ENCODE results near the gene CDK12. TPM values are rescaled to one million over a fixed set of nuclear protein-coding genes. Genes with fewer than 3 reads are reported as not detected.

CDK12 gene
- total and polyA plus RNA-seq, 9 of the 15 experiments (the other 6 are each of a cell fraction or from before 2014, with no cell fraction given) = 3.4 to 65.6 (median 36.8) TPM

DNA sequence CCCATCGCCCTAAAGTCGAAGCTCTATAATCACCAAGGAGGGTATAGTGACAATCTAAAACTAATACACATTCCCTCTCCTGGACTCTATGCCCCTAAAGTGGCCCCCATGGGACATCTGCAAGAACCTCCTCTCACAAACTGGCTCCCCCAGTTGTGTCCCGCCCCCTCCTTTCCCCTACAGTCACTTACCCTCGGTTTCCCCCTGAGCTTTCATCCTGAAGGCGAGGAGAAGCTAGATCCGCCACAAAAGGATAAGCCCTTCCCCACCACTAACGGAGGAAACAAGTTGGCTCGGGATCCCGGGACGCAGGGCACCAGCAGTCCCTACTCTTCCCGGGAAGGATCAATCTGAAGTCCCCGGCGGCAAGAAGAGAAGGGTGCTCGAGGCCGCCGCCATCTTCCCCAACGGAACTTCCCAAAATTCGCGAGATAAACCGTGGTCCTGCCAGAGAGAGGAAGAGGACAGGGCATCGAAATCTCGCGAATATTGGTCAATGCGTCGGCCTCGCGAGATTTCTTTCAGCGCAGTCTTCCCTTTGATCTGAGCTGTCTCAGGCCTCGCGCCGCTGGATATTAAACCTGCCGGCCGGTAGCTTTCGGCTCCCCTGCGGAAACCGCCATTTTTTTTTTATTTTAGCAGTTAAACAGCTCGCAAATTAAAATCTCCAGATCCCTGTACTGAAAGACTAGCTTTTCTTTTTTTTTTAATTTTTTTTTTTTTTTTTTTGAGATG, 10.3 kb upstream of the CDK12 start, which contains the start of gene MED1 (continued):
- TF ChIP-seq, protein P1, sequence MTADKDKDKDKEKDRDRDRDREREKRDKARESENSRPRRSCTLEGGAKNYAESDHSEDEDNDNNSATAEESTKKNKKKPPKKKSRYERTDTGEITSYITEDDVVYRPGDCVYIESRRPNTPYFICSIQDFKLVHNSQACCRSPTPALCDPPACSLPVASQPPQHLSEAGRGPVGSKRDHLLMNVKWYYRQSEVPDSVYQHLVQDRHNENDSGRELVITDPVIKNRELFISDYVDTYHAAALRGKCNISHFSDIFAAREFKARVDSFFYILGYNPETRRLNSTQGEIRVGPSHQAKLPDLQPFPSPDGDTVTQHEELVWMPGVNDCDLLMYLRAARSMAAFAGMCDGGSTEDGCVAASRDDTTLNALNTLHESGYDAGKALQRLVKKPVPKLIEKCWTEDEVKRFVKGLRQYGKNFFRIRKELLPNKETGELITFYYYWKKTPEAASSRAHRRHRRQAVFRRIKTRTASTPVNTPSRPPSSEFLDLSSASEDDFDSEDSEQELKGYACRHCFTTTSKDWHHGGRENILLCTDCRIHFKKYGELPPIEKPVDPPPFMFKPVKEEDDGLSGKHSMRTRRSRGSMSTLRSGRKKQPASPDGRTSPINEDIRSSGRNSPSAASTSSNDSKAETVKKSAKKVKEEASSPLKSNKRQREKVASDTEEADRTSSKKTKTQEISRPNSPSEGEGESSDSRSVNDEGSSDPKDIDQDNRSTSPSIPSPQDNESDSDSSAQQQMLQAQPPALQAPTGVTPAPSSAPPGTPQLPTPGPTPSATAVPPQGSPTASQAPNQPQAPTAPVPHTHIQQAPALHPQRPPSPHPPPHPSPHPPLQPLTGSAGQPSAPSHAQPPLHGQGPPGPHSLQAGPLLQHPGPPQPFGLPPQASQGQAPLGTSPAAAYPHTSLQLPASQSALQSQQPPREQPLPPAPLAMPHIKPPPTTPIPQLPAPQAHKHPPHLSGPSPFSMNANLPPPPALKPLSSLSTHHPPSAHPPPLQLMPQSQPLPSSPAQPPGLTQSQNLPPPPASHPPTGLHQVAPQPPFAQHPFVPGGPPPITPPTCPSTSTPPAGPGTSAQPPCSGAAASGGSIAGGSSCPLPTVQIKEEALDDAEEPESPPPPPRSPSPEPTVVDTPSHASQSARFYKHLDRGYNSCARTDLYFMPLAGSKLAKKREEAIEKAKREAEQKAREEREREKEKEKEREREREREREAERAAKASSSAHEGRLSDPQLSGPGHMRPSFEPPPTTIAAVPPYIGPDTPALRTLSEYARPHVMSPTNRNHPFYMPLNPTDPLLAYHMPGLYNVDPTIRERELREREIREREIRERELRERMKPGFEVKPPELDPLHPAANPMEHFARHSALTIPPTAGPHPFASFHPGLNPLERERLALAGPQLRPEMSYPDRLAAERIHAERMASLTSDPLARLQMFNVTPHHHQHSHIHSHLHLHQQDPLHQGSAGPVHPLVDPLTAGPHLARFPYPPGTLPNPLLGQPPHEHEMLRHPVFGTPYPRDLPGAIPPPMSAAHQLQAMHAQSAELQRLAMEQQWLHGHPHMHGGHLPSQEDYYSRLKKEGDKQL (CRISPR knock-in tag; IDR thresholded peaks at IDR 0.05; ENCODE audit: borderline replicate concordance) = no peak
- TF ChIP-seq, protein P2, sequence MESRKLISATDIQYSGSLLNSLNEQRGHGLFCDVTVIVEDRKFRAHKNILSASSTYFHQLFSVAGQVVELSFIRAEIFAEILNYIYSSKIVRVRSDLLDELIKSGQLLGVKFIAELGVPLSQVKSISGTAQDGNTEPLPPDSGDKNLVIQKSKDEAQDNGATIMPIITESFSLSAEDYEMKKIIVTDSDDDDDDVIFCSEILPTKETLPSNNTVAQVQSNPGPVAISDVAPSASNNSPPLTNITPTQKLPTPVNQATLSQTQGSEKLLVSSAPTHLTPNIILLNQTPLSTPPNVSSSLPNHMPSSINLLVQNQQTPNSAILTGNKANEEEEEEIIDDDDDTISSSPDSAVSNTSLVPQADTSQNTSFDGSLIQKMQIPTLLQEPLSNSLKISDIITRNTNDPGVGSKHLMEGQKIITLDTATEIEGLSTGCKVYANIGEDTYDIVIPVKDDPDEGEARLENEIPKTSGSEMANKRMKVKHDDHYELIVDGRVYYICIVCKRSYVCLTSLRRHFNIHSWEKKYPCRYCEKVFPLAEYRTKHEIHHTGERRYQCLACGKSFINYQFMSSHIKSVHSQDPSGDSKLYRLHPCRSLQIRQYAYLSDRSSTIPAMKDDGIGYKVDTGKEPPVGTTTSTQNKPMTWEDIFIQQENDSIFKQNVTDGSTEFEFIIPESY (CRISPR knock-in tag; IDR thresholded peaks at IDR 0.05) = no peak
- no peak for TF ChIP-seq SAP30 (IDR thresholded peaks at IDR 0.05; ENCODE audit: borderline replicate concordance, insufficient read depth, low read depth, low read length, poor library complexity, severe bottlenecking)
- TF ChIP-seq ZNF12 (CRISPR knock-in tag; IDR thresholded peaks at IDR 0.05) = no peak
- no peak for TF ChIP-seq CREBBP (IDR thresholded peaks at IDR 0.05; ENCODE audit: low read depth, low read length)
- TF ChIP-seq NCOA2 (IDR thresholded peaks at IDR 0.05; ENCODE audit: partially characterized antibody in 2 of 2) = no peak
- TF ChIP-seq MIER1 (IDR thresholded peaks at IDR 0.05; ENCODE audit: low read depth) = no peak
- no peak for TF ChIP-seq TBL1XR1 (IDR thresholded peaks at IDR 0.05; ENCODE audit: low read length in 2 of 2)
- TF ChIP-seq, protein P3, sequence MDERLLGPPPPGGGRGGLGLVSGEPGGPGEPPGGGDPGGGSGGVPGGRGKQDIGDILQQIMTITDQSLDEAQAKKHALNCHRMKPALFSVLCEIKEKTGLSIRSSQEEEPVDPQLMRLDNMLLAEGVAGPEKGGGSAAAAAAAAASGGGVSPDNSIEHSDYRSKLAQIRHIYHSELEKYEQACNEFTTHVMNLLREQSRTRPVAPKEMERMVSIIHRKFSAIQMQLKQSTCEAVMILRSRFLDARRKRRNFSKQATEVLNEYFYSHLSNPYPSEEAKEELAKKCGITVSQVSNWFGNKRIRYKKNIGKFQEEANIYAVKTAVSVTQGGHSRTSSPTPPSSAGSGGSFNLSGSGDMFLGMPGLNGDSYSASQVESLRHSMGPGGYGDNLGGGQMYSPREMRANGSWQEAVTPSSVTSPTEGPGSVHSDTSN (CRISPR knock-in tag; IDR thresholded peaks at IDR 0.05; ENCODE audit: low read depth) = no peak
- TF ChIP-seq, protein P3 (tag; conservative IDR thresholded peaks at IDR 0.05; ENCODE audit: low read depth) = no peak
- TF ChIP-seq, protein P4, sequence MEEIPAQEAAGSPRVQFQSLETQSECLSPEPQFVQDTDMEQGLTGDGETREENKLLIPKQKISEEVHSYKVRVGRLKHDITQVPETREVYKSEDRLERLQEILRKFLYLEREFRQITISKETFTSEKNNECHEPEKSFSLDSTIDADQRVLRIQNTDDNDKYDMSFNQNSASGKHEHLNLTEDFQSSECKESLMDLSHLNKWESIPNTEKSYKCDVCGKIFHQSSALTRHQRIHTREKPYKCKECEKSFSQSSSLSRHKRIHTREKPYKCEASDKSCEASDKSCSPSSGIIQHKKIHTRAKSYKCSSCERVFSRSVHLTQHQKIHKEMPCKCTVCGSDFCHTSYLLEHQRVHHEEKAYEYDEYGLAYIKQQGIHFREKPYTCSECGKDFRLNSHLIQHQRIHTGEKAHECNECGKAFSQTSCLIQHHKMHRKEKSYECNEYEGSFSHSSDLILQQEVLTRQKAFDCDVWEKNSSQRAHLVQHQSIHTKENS (CRISPR knock-in tag; IDR thresholded peaks at IDR 0.05) = no peak
- peak; percentile 40 for TF ChIP-seq HNRNPLL (IDR thresholded peaks at IDR 0.05; ENCODE audit: low read depth, low read length, poor library complexity, severe bottlenecking)
- no peak for TF ChIP-seq KLF10 (CRISPR knock-in tag; IDR thresholded peaks at IDR 0.05)
- TF ChIP-seq, protein P5, sequence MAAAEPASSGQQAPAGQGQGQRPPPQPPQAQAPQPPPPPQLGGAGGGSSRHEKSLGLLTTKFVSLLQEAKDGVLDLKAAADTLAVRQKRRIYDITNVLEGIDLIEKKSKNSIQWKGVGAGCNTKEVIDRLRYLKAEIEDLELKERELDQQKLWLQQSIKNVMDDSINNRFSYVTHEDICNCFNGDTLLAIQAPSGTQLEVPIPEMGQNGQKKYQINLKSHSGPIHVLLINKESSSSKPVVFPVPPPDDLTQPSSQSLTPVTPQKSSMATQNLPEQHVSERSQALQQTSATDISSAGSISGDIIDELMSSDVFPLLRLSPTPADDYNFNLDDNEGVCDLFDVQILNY (CRISPR knock-in tag; IDR thresholded peaks at IDR 0.05) = no peak

Data from K562 (cell line).